T-helper 2 cell treated with Interferon-gamma antibody and Interleukin-4, amounts not matched to agents 5 μg/mL and 100 μg/mL, for 36 hours (primary cell): ENCODE measurements around the gene GRIK4.
"Not testable (repeated sequence)": the region's sequence is repeated elsewhere in the genome, so short reads cannot be mapped to it uniquely, and the experiment has no call there.

Experiments used
- DNase-seq: peaks from one replicate; pipeline ENCODE4 v3.0.0; 2021; ENCODE audit warnings: low spot score
- H3K27ac Mint-ChIP-seq: one replicate; pipeline ENCODE4 v1.8.0; 2021; ENCODE audit warnings: mild to moderate bottlenecking, mixed read lengths
- H3K27me3 Mint-ChIP-seq: one replicate; pipeline ENCODE4 v1.8.0; 2021; ENCODE audit warnings: low read depth, mixed read lengths
- H3K36me3 Mint-ChIP-seq: one replicate; pipeline ENCODE4 v1.8.0; 2021; ENCODE audit warnings: low read depth, mixed read lengths
- H3K4me1 Mint-ChIP-seq: one replicate; pipeline ENCODE4 v1.8.0; 2021; ENCODE audit warnings: low read depth, mixed read lengths
- H3K4me3 Mint-ChIP-seq: one replicate; pipeline ENCODE4 v1.8.0; 2022; ENCODE audit warnings: mild to moderate bottlenecking, moderate library complexity, mixed read lengths
- H3K9me3 Mint-ChIP-seq: one replicate; pipeline ENCODE4 v1.8.0; 2021; ENCODE audit warnings: mixed read lengths

Gene GRIK4

DNA sequence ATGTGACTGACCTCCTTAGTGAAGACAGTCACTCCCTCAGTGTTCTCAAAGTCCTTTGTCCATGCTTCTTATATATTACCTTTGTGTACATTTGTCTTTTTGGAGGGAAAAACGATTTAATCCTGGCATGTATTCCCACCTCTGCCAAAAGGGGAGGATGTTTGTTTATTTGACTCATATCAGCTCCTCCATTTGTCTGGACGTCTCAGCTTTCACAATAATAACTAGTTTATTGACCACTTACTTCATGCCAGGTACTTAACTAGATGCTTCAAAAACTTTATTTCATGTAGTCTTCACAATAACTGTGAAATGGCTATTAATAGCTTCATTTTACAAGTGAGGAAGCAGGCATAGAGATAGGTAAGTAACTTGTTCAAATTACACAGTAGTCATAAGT is 517.6 kb downstream of the GRIK4 start:
- Mint-ChIP-seq H3K4me3 (no peak overlapping the region), H3K9me3 (no peaks in the 10 kb centered on the region), H3K4me1 (peaks cover 21% of the 10 kb centered on the region), H3K36me3 (peaks cover 2% of the 10 kb centered on the region), H3K27me3 (no peaks in the 10 kb centered on the region), H3K27ac (no peak overlapping the region)
- DNase-seq, result no peak

DNA sequence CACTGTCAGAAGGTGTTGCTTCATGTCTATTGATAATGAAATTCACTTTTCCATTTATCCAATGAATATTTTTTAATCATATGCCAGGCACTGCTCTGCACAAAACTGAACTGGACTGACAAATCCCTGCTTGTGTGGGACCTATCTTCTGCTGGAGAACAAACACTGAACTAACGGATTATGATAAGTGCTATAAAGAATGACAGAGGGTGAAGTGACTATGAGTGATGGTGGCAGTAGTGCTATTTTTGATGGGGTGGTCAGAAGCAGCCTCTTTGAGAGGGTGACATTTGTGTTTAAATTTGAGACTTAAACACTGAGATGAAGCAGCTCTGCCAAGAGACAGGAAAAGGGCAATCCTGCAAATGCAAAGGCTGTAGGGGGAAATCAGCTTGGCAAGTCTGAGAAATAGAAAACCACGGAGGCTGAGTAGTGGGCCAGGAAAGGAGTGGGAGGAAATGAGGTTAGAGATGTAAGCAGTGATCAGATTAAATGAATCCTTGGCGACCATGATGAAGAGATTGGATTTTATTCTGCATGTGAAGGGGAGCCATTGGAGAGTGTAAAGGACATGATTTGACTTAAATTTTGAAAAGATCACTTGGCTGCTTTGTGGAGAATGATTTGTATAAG is 518.4 kb downstream of the GRIK4 start:
- Mint-ChIP-seq H3K27me3 (no peaks in the 10 kb centered on the region), H3K27ac (no peak overlapping the region), H3K36me3 (peaks cover 2% of the 10 kb centered on the region), H3K4me1 (peaks cover 16% of the 10 kb centered on the region), H3K4me3 (no peak overlapping the region), H3K9me3 (no peaks in the 10 kb centered on the region)
- no peak for DNase-seq

DNA sequence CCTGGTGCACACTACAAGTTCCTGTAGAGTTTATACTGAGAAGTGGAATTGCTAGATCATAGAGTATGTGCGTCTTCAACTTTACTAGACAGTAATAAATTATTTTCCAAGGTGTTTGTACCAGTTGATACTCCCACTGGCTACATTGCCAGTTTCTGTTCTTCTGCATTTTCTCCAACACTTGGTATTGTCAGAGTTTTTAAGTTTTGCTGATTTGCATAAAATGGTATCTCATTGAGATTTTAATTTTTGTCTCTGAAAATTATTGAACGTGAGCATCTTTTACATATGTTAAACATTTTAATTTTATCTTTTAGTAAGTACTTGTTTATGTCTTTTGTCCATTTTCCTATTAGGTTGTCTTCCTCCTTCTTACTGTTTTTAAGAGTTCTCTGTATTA is 519.6 kb downstream of the GRIK4 start:
- Mint-ChIP-seq H3K27ac (no peak overlapping the region), H3K4me3 (no peak overlapping the region), H3K27me3 (no peaks in the 10 kb centered on the region), H3K4me1 (peaks cover 17% of the 10 kb centered on the region), H3K9me3 (no peaks in the 10 kb centered on the region), H3K36me3 (peaks cover 2% of the 10 kb centered on the region)
- no peak for DNase-seq

DNA sequence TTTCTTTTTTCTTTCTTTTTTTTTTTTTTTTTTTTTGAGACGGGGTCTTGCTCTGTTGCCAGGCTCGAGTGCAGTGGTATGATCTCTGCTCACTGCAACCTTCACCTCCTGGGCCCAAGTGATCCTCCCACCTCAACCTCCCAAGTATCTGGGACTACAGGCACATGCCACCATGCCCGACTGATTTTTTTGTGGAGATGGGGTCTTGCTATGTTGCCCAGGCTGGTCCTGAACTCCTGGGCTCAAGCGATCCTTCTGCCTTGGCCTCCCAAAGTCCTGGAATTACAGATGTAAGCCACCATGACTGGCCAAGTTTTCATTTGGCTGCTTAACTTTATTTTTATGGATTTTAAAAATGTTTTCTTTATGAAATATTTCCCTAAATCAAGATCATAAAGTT is 520.1 kb downstream of the GRIK4 start:
- not testable (repeated sequence) for H3K4me3 Mint-ChIP-seq, H3K27me3 Mint-ChIP-seq, H3K27ac Mint-ChIP-seq, H3K9me3 Mint-ChIP-seq, H3K36me3 Mint-ChIP-seq, DNase-seq
- H3K4me1 Mint-ChIP-seq, result peaks cover 22% of the 10 kb centered on the region

DNA sequence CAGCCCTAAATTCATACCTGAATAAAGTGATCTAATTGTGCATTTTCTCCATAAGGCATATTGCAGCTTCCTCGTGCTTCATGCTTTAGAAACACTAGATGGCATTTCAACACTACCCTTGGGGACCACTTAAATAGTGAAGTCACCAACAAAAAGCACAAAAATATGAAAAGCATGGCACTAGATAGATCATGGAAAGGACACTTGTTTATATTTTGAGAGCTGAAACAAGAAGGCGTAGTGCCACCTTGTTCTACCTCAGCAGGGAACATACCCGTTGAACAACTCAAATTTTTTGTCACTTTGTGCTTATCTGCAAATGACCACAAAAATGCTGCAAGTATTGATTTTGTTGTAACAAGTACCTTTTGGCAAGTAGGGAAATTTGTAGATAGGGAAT is 521.0 kb downstream of the GRIK4 start:
- no peak for DNase-seq
- Mint-ChIP-seq H3K9me3 (no peaks in the 10 kb centered on the region), H3K27me3 (no peaks in the 10 kb centered on the region), H3K4me3 (no peak overlapping the region), H3K27ac (no peak overlapping the region), H3K4me1 (peaks cover 22% of the 10 kb centered on the region), H3K36me3 (peaks cover 2% of the 10 kb centered on the region)

DNA sequence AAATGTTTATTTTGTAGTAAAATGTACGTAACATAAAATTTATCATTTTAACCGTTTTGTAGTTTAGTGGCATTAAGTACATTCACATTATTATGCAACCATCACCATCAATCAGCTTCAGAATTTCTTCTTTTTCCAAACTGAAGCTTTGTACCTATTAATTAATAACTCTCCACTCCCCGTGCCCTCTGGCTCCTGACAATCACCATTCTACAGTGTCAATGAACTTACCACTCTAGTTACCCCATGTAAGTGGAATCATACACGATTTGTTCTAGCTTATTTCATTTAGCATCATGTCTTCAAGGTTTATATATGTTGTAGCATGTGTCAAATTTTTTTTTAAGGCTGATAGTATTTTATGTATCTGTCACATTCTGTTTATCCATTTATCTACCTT is 522.1 kb downstream of the GRIK4 start:
- Mint-ChIP-seq H3K4me1 (peaks cover 23% of the 10 kb centered on the region), H3K36me3 (peaks cover 2% of the 10 kb centered on the region), H3K27me3 (peaks cover 4% of the 10 kb centered on the region), H3K4me3 (no peak overlapping the region), H3K9me3 (no peaks in the 10 kb centered on the region), H3K27ac (no peak overlapping the region)
- DNase-seq, result no peak

DNA sequence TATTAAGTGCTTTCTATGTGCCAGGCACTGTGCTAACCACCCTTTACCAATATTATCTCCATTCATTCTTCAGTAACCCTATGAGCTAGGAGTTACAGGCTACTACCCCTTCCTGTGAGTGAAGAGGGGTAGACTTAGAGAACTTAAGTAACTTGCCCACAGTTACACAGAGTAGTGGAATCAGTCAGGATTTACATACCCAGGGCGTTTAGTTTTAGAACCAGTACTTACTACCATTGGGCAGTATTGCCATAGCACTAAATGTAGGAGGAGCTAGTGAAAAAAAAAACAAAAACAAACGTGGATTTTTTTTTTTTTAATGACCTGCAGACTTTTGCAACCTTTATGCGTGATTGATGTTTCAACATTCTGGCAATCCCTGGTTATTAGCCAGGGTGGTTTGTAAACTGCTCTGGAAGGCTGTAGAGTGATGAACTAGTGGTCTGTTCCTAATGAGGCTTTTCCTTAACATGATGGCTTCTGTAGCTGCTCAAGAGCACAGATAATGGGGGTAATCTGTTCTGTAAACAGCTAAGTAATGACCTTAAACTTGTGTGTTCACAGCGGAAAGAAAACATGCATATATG is 523.7 kb downstream of the GRIK4 start:
- no peak for DNase-seq
- H3K27ac Mint-ChIP-seq, result no peak overlapping the region
- no peak overlapping the region for H3K4me3 Mint-ChIP-seq
- H3K27me3 Mint-ChIP-seq, result peaks cover 9% of the 10 kb centered on the region
- peaks cover 20% of the 10 kb centered on the region for H3K4me1 Mint-ChIP-seq
- no peaks in the 10 kb centered on the region for H3K9me3 Mint-ChIP-seq
- peaks cover 3% of the 10 kb centered on the region for H3K36me3 Mint-ChIP-seq

DNA sequence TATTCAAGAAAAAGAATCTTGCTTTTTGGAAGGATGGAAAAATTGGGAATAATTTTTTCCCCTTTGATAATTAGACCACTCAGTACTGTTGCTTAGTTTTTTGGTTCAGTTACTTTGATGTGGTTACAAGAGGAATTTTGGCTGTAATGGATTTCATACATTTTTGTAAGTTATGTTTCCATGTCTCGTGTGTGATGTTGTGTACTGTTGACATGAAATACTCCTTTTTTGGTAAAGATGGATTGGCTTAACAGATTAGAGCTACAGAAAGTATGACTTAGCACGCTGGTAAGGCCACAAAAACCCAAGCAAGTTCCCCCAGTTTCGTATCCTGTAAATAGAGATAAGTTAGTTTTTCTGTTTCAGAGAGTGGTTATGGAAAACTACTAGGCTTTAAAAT is 524.2 kb downstream of the GRIK4 start:
- Mint-ChIP-seq H3K27me3 (peaks cover 9% of the 10 kb centered on the region), H3K4me1 (peaks cover 17% of the 10 kb centered on the region), H3K27ac (no peak overlapping the region), H3K9me3 (no peaks in the 10 kb centered on the region), H3K4me3 (peak overlapping the region; percentile 44), H3K36me3 (peaks cover 1% of the 10 kb centered on the region)
- peak; percentile 45 for DNase-seq

DNA sequence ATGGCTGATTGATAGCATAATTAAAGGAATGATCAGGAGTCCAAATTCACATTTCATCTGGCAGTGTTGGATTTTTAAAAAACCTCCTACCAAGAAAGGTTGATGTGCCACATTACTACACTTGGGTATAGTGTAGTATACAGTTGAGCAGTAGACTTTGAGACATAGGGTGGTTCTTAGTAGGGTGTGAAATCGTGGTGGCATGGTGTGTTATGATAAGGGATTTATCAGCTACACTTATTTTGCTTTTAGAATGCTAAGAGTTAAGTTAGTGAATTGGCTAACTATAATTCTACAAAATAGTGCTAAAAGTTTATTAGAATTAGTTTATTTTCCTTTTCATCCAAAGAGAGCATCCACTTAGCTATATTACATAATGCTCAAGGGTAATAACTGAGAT is 525.5 kb downstream of the GRIK4 start:
- Mint-ChIP-seq H3K4me1 (peaks cover 17% of the 10 kb centered on the region), H3K27ac (no peak overlapping the region), H3K9me3 (no peaks in the 10 kb centered on the region), H3K36me3 (peaks cover 1% of the 10 kb centered on the region), H3K4me3 (no peak overlapping the region), H3K27me3 (peaks cover 9% of the 10 kb centered on the region)
- DNase-seq, result no peak
